Psoas muscle (tissue), 8 donors: ENCODE data around the gene HHIPL1. TPM values are rescaled to one million over a fixed set of nuclear protein-coding genes. Genes with fewer than 3 reads are reported as not detected.

Experiments used
- ATAC-seq, 4 donors: fragments of 200-7000 bp; cut with Tn5 transposase; one replicate each; pipeline ENCODE4 v1.9.1; 2020; ENCODE audit warnings: moderate library complexity in 3 of 4, mild to moderate bottlenecking in 2 of 4
- DNase-seq, 2 donors: peaks; one replicate each; pipeline ENCODE4 v3.0.0-alpha.2; 2020
- H3K27ac ChIP-seq: fragments of 200-600 bp; one replicate; pipeline ENCODE4 v1.8.0; 2022
- H3K27me3 ChIP-seq, 3 donors: fragments of 200-600 bp in 1 of 3; one replicate each; pipeline versions ENCODE4 v1.6.1 to v1.8.0; 2013 to 2022; ENCODE audit warnings: low read length in 2 of 3, mild to moderate bottlenecking in 2 of 3, moderate library complexity in 1 of 3; ENCODE audit not compliant: insufficient read depth in 3 of 3
- H3K36me3 ChIP-seq, 2 donors: fragments of 200-600 bp in 1 of 2; one replicate each; pipeline versions ENCODE4 v1.6.1 to v1.8.0; 2013 to 2022; ENCODE audit warnings: low read depth in 1 of 2, mild to moderate bottlenecking in 1 of 2, moderate library complexity in 1 of 2; ENCODE audit not compliant: insufficient read depth in 1 of 2
- H3K4me1 ChIP-seq: fragments of 200-600 bp; one replicate; pipeline ENCODE4 v1.8.0; 2022
- H3K4me3 ChIP-seq: fragments of 200-600 bp; one replicate; pipeline ENCODE4 v1.8.0; 2022; ENCODE audit warnings: mild to moderate bottlenecking
- H3K9me3 ChIP-seq: fragments of 200-600 bp; one replicate; pipeline ENCODE4 v1.8.0; 2022
- CTCF ChIP-seq: fragments of 200-600 bp; IDR thresholded peaks from one replicate; pipeline ENCODE4 v1.8.0; 2022; ENCODE audit warnings: antibody characterized with exemption
- WGBS, 3 donors: extraction: QIAGEN DNeasy Blood & Tissue Kit; methylation state at CpG; one replicate each; pipeline versions ENCODE4 v1.1.6 to v1.1.7; 2013; 5-methylcytosine and 5-hydroxymethylcytosine counted together
- intact Hi-C, 2 donors: fragments of 100-400 bp; cut with DNase I; formaldehyde crosslinking; loops; one replicate each; pipeline versions ENCODE4 v1.11.0 to v1.14.2; 2022
- polyA plus RNA-seq, 3 donors: library from polyadenylated mRNA; stranded (reverse); fragments of 200-250 nt; gene quantifications; one replicate each; pipeline ENCODE4 v1.2.3, GENCODE V29; 2013
- total RNA-seq, 4 donors: library from RNA; stranded (reverse); fragmentation: NEBNext Ultra II Directional in 2 of 4; extraction: Animal tissue kit (Norgen Biotek cat#: 25700) in 2 of 4; gene quantifications; one replicate each; pipeline versions ENCODE4 v1.2.1 to v1.2.4, GENCODE V29; 2021 to 2023
- donor health status: healthy with polysubstance abuse.
- donor health status: DM: no; HTN: no; CAD: no; lungs with moderate emphysema.
- donor health status: Bipolar disorder and iron deficiency.
- donor health status: healthy.
- donor health status: DM: yes; HTN: yes; CAD: no.
- donor health status: DM: no; HTN: no; CAD: no.
- donor health status: DM: no; HTN: no; CAD: no.
- donor health status: DM: yes; HTN: yes; CAD: no.

HHIPL1 gene
- total and polyA plus RNA-seq, 7 donors, result 0.12 to 0.86 (median 0.32) TPM

DNA sequence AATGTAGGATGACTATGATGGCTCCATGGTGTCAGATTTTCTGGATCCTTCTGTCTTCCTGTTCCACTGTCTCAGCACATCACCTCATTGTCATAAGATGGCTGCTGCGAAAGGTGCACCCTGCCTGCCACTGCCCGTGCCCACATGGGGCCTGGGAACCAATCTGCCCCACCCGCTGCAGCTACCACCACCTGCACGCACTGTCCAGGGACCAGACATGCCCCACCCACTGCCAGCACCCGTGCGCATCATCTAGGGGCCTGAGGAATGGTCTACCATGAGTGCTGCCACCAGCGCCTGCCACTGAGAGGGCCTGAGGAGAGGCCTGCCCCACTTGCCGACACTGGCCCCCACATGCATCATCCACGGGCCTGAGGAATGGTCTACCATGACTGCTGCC lies 63.0 kb downstream of the HHIPL1 start:
- no peak overlapping the region for H3K4me3 ChIP-seq
- DNase-seq, result no peak
- no peak overlapping the region for H3K27ac ChIP-seq
- no peaks in the 10 kb centered on the region for H3K36me3 ChIP-seq
- peaks cover 0 to 2% (median 0%) of the 10 kb centered on the region in 3 donors for H3K27me3 ChIP-seq
- H3K4me1 ChIP-seq, result no peaks in the 10 kb centered on the region
- TF ChIP-seq CTCF, result no peak
- no peak for ATAC-seq
- H3K9me3 ChIP-seq, result peaks cover 10% of the 10 kb centered on the region
- intact Hi-C loops, result no loop called here
- 96 to 97% (median 96%) methylated on average over 9 of the region's 9 CpGs for WGBS, 3 donors

GRCh38 chr14:99708449-99708848 lies 63.5 kb downstream of the HHIPL1 start:
- H3K36me3 ChIP-seq, result no peaks in the 10 kb centered on the region
- no peak for DNase-seq
- H3K4me1 ChIP-seq, result no peaks in the 10 kb centered on the region
- intact Hi-C loops, result no loop called here
- H3K9me3 ChIP-seq, result peaks cover 8% of the 10 kb centered on the region
- TF ChIP-seq CTCF, result no peak
- peaks cover 0 to 2% (median 0%) of the 10 kb centered on the region in 3 donors for H3K27me3 ChIP-seq
- 83 to 86% (median 83%) methylated on average over 7 of the region's 7 CpGs for WGBS, 3 donors
- H3K27ac ChIP-seq, result no peak overlapping the region
- no peak overlapping the region for H3K4me3 ChIP-seq
- ATAC-seq, result no peak

- intact Hi-C loops, result no loop called here
- no peaks in the 10 kb centered on the region for H3K4me1 ChIP-seq
- no peak overlapping the region for H3K4me3 ChIP-seq
- no peaks in the 10 kb centered on the region for H3K36me3 ChIP-seq
- DNase-seq (no peak), ATAC-seq (no peak)
- peaks cover 3% of the 10 kb centered on the region for H3K9me3 ChIP-seq
- H3K27ac ChIP-seq, result no peak overlapping the region
- no peak for TF ChIP-seq CTCF
- 87 to 94% (median 93%) methylated on average over 3 of the region's 3 CpGs for WGBS, 3 donors
- H3K27me3 ChIP-seq, result no peaks in the 10 kb centered on the region
Measured at GRCh38 chr14:99713972-99714371, 69.0 kb downstream of the HHIPL1 start.

DNA sequence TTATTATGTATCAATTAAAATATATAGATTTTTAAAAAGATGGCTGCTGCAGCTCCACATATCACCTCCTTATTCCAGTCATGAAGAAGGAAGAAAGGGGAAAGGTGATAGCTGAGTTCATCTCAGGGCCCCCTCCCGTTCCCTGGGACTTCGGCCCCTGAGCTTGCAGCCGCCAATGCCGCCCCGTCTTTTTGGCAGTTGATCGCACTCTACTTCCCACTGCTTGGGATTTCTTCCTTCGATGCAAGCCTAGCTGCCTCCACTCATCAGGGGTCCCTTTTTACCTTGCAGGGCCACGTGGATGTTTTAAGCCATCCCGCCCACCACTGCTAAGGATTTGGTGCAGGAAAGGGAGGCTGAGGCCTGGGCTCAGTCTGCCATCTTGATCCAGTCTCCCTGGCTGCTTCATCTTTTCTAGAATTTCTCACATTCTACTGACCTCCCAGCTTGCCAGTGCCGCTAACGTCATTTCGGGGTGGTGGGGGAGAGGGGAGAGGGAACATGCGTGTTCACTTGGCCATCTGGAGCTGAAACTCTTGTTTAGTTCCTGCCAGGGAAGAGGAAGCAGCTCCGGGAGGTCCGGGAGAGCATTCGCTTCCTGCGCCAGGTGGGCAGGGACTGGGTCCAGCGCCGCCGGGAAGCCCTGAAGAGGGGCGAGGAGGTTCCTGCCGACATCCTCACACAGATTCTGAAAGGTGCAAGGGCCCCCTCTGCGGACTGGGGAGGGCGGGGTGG lies 70.5 kb downstream of the HHIPL1 start:
- no peak for DNase-seq
- Histone ChIP-seq H3K4me3 (no peak overlapping the region), H3K27me3 (no peaks in the 10 kb centered on the region), H3K9me3 (peaks cover 3% of the 10 kb centered on the region), H3K36me3 (no peaks in the 10 kb centered on the region), H3K4me1 (no peaks in the 10 kb centered on the region), H3K27ac (no peak overlapping the region)
- 73 to 78% (median 74%) methylated on average over 24 of the region's 24 CpGs for WGBS, 3 donors
- ATAC-seq, result no peak
- intact Hi-C loops, result no loop called here
- no peak for TF ChIP-seq CTCF
